H1 (cell line): Measurements from ENCODE around the gene SYNGR4. TPM values are rescaled to one million over a fixed set of nuclear protein-coding genes. Genes with fewer than 3 reads are reported as not detected.

ENCODE experiments used
- CTCF ChIA-PET: fragments of 300-600 bp; sonication (Branson Sonifier 250); formaldehyde crosslinking; loops from one replicate; lab custom pipeline; 2021; ENCODE audit not compliant: partially characterized antibody; lab: Charles Lee
- POLR2A ChIA-PET: fragments of 300-600 bp; sonication (Branson Sonifier 250); formaldehyde crosslinking; loops from one replicate; lab custom pipeline; 2021; ENCODE audit warnings: inconsistent platforms; ENCODE audit not compliant: partially characterized antibody; lab: Charles Lee
- DNase-seq, 2 experiments: peaks; one replicate each; pipeline versions ENCODE4 v3.0.0 to v3.0.0-alpha.2; 2010 to 2022; ENCODE audit warnings: low spot score in 2 of 2, low read depth in 1 of 2, mixed read lengths in 1 of 2
- FAIRE-seq: peaks from 2 replicates; lab custom pipeline; 2011; peaks lifted over from hg19 to GRCh38; lab: Jason Lieb, UNC
- H2AFZ ChIP-seq: 2 replicates; pipeline ENCODE4 v1.8.1; 2012; ENCODE audit warnings: low read length, inconsistent platforms
- H2AK5ac ChIP-seq: 2 replicates; pipeline ENCODE4 v1.6.1; 2013; ENCODE audit warnings: low read depth, low read length
- H2BK120ac ChIP-seq: replicated peaks from 2 replicates; pipeline ENCODE3; 2013; ENCODE audit warnings: low read depth, low read length, inconsistent platforms
- H2BK12ac ChIP-seq: 2 replicates; pipeline ENCODE4 v1.6.1; 2013; ENCODE audit warnings: low read depth, low read length
- H2BK15ac ChIP-seq: 2 replicates; pipeline ENCODE4 v1.6.1; 2013; ENCODE audit warnings: low read length
- H2BK20ac ChIP-seq: 2 replicates; pipeline ENCODE4 v1.6.1; 2013; ENCODE audit warnings: low read length
- H2BK5ac ChIP-seq: 2 replicates; pipeline ENCODE4 v1.6.1; 2013; ENCODE audit warnings: low read depth, low read length
- H3K14ac ChIP-seq: 2 replicates; pipeline ENCODE4 v1.6.1; 2013; ENCODE audit warnings: inconsistent platforms; ENCODE audit not compliant: insufficient read length
- H3K18ac ChIP-seq: 2 replicates; pipeline ENCODE4 v1.6.1; 2013; ENCODE audit warnings: low read length; ENCODE audit errors: extremely low read depth
- H3K23ac ChIP-seq: 2 replicates; pipeline ENCODE4 v1.6.1; 2013; ENCODE audit warnings: inconsistent platforms; ENCODE audit not compliant: insufficient read length
- H3K23me2 ChIP-seq: 2 replicates; pipeline ENCODE4 v1.6.1; 2013; ENCODE audit warnings: low read depth, low read length
- H3K27ac ChIP-seq: 2 replicates; pipeline ENCODE4 v1.6.1; 2011; ENCODE audit warnings: low read depth, low read length, inconsistent platforms
- H3K27me3 ChIP-seq, 4 experiments: replicated peaks in 1 of 4; 1 replicate in 1 of 4; 2 replicates in 3 of 4; pipeline versions ENCODE4 v1.6.1 to v1.8.1; 2011 to 2013; ENCODE audit warnings: low read length in 3 of 4, mild to moderate bottlenecking in 3 of 4, inconsistent platforms in 2 of 4, mixed read lengths in 2 of 4, moderate library complexity in 1 of 4; ENCODE audit not compliant: control insufficient read depth in 3 of 4, insufficient read depth in 3 of 4; ENCODE audit errors: extremely low read depth in 1 of 4
- H3K36me3 ChIP-seq, 4 experiments: 2 replicates each; pipeline versions ENCODE4 v1.6.1 to v1.8.1; 2011 to 2013; ENCODE audit warnings: mild to moderate bottlenecking in 4 of 4, low read length in 3 of 4, moderate library complexity in 2 of 4, control low read depth in 1 of 4, inconsistent platforms in 1 of 4; ENCODE audit not compliant: insufficient read depth in 4 of 4, control insufficient read depth in 2 of 4
- H3K4ac ChIP-seq: replicated peaks from 2 replicates; pipeline ENCODE3; 2013; ENCODE audit warnings: low read length, low read depth, mixed read lengths, inconsistent platforms; ENCODE audit not compliant: insufficient read length
- H3K4me1 ChIP-seq, 4 experiments: replicated peaks in 1 of 4; 1 replicate in 1 of 4; 2 replicates in 3 of 4; pipeline versions ENCODE4 v1.6.1 to v1.8.1; 2011 to 2013; ENCODE audit warnings: low read length in 3 of 4, inconsistent platforms in 2 of 4, mixed read lengths in 1 of 4; ENCODE audit not compliant: insufficient read depth in 4 of 4, control insufficient read depth in 3 of 4
- H3K4me2 ChIP-seq, 2 experiments: 2 replicates each; pipeline versions ENCODE4 v1.6.1 to v1.8.1; 2011 to 2013; ENCODE audit warnings: low read depth in 2 of 2, low read length in 2 of 2, control low read depth in 1 of 2, inconsistent platforms in 1 of 2, mild to moderate bottlenecking in 1 of 2; ENCODE audit not compliant: insufficient read depth in 1 of 2
- H3K4me3 ChIP-seq, 4 experiments: fragments of 200-600, 300-600 bp in 1 of 4; sonication (generic), shearing (Covaris generic), sonication (Bioruptor Twin) in 1 of 4; 2 replicates each; pipeline versions ENCODE4 v1.5.1 to v1.8.1; 2011 to 2016; ENCODE audit warnings: low read length in 4 of 4, low read depth in 3 of 4, control low read depth in 2 of 4, inconsistent platforms in 2 of 4, mild to moderate bottlenecking in 2 of 4, mixed read lengths in 1 of 4, moderate library complexity in 1 of 4; ENCODE audit not compliant: insufficient read depth in 2 of 4; ENCODE audit errors: extremely low read depth in 1 of 4
- H3K56ac ChIP-seq: replicated peaks from 2 replicates; pipeline ENCODE3; 2013; ENCODE audit warnings: low read depth, mild to moderate bottlenecking, mixed read lengths, low read length, inconsistent platforms; ENCODE audit not compliant: insufficient read length
- H3K79me1 ChIP-seq: 2 replicates; pipeline ENCODE4 v1.6.1; 2013; ENCODE audit warnings: low read depth, low read length, control low read depth
- H3K79me2 ChIP-seq, 2 experiments: 2 replicates each; pipeline versions ENCODE4 v1.6.1 to v1.8.1; 2012 to 2013; ENCODE audit warnings: low read length in 2 of 2, mild to moderate bottlenecking in 2 of 2, inconsistent platforms in 1 of 2; ENCODE audit not compliant: insufficient read depth in 2 of 2, control insufficient read depth in 1 of 2
- H3K9ac ChIP-seq, 4 experiments: replicated peaks in 1 of 4; 1 replicate in 1 of 4; 2 replicates in 3 of 4; pipeline versions ENCODE4 v1.6.1 to v1.8.1; 2011 to 2013; ENCODE audit warnings: low read depth in 3 of 4, low read length in 3 of 4, control low read depth in 2 of 4, mild to moderate bottlenecking in 2 of 4, moderate library complexity in 2 of 4, inconsistent platforms in 1 of 4; ENCODE audit errors: extremely low read depth in 1 of 4
- H3K9me3 ChIP-seq, 2 experiments: 2 replicates each; pipeline versions ENCODE4 v1.6.1 to v1.8.1; 2012 to 2013; ENCODE audit warnings: mild to moderate bottlenecking in 2 of 2, moderate library complexity in 2 of 2, control low read depth in 1 of 2, inconsistent platforms in 1 of 2, low read depth in 1 of 2, low read length in 1 of 2, mixed read lengths in 1 of 2; ENCODE audit not compliant: insufficient read depth in 2 of 2
- H4K20me1 ChIP-seq, 2 experiments: replicated peaks in 1 of 2; 2 replicates each; pipeline versions ENCODE3 to v1.8.1; 2011 to 2013; ENCODE audit warnings: inconsistent platforms in 2 of 2, low read length in 2 of 2, mild to moderate bottlenecking in 1 of 2; ENCODE audit not compliant: insufficient read depth in 2 of 2, control insufficient read depth in 1 of 2
- H4K5ac ChIP-seq: 2 replicates; pipeline ENCODE4 v1.6.1; 2013; ENCODE audit warnings: low read length, low read depth, mixed read lengths, inconsistent platforms; ENCODE audit not compliant: insufficient read length
- H4K8ac ChIP-seq: 2 replicates; pipeline ENCODE4 v1.8.0; 2013; ENCODE audit warnings: mild to moderate bottlenecking, moderate library complexity, low read length, inconsistent platforms; ENCODE audit not compliant: insufficient read depth; ENCODE audit errors: extremely low read depth
- H4K91ac ChIP-seq: replicated peaks from 2 replicates; pipeline ENCODE3; 2013; ENCODE audit warnings: low read length, mixed read lengths, inconsistent platforms; ENCODE audit not compliant: insufficient read length
- BRCA1 ChIP-seq: IDR thresholded peaks from 2 replicates; pipeline ENCODE4 v1.6.1; 2012; ENCODE audit warnings: low read depth, low read length, improper control_type of control experiment
- CHD2 ChIP-seq: IDR thresholded peaks from 2 replicates; pipeline ENCODE4 v1.6.1; 2012; ENCODE audit warnings: low read length, improper control_type of control experiment
- KDM4A ChIP-seq: IDR thresholded peaks from one replicate; pipeline ENCODE4 v1.7.1; 2012; ENCODE audit warnings: low read depth, mild to moderate bottlenecking, moderate library complexity, low read length, inconsistent platforms; ENCODE audit not compliant: severe bottlenecking
- RBBP5 ChIP-seq: IDR thresholded peaks from 2 replicates; pipeline ENCODE4 v1.7.1; 2012; ENCODE audit warnings: low read depth, mild to moderate bottlenecking, inconsistent platforms, low read length, moderate library complexity, borderline replicate concordance
- SIX5 ChIP-seq: IDR thresholded peaks from 2 replicates; pipeline ENCODE4 v1.6.1; 2011; ENCODE audit warnings: mild to moderate bottlenecking, low read depth, low read length
- SRF ChIP-seq: IDR thresholded peaks from 2 replicates; pipeline ENCODE4 v1.6.1; 2011; ENCODE audit warnings: mild to moderate bottlenecking, low read depth, low read length, moderate library complexity
- ZNF274 ChIP-seq: IDR thresholded peaks from 2 replicates; pipeline ENCODE4 v1.7.0; 2012; ENCODE audit warnings: low read length, borderline replicate concordance; ENCODE audit errors: extremely low read depth
- WGBS, 2 experiments: shearing (Covaris generic) in 1 of 2; methylation state at CpG; one replicate each; pipeline versions ENCODE4 v1.1.6 to v1.1.7; 2013 to 2015; ENCODE audit warnings: low lambda C conversion rate in 2 of 2, mixed read lengths in 2 of 2, inconsistent platforms in 1 of 2, low coverage in 1 of 2, missing lambda C conversion rate in 1 of 2; ENCODE audit not compliant: insufficient replicate concordance in 2 of 2, insufficient coverage in 1 of 2, insufficient read length in 1 of 2; ENCODE audit errors: extremely low coverage in 1 of 2, missing lambda C conversion rate in 1 of 2; 5-methylcytosine and 5-hydroxymethylcytosine counted together
- polyA plus RNA-seq, 7 experiments: library from polyadenylated mRNA; depleted of rRNA in 3 of 7; stranded (reverse) in 5 of 7; unstranded in 2 of 7; fragments of >200 nt in 5 of 7; fragments of 200-250 nt in 2 of 7; gene quantifications; 1 replicate in 5 of 7; 2 replicates in 1 of 7; 4 replicates in 1 of 7; pipeline versions ENCODE4 v1.2.1 to v1.2.3, GENCODE V29; 2011 to 2013; ENCODE audit warnings: missing spikeins in 2 of 7, mixed read lengths in 2 of 7
- total RNA-seq: library from RNA; stranded (reverse); fragmentation: NEBNext Ultra II Directional; extraction: Animal tissue kit (Norgen Biotek cat#: 25700); gene quantifications from 2 replicates; pipeline ENCODE4 v1.2.1, GENCODE V29; 2021
- TF ChIP-seq, protein P1 (sequence below), 3 experiments: IDR thresholded peaks; 1 replicate in 2 of 3; 2 replicates in 1 of 3; pipeline versions ENCODE4 v1.5.1 to v1.6.1; 2011; ENCODE audit warnings: low read length in 3 of 3, mild to moderate bottlenecking in 3 of 3, inconsistent platforms in 2 of 3, low read depth in 1 of 3, moderate library complexity in 1 of 3; ENCODE audit not compliant: insufficient read depth in 1 of 3; ENCODE audit errors: control extremely low read depth in 1 of 3

SYNGR4 gene
- total and polyA plus RNA-seq, 2 of the 8 experiments (the other 6 are each of a cell fraction or from before 2014, with no cell fraction given) = 0.41 TPM; not detected in 1

DNA sequence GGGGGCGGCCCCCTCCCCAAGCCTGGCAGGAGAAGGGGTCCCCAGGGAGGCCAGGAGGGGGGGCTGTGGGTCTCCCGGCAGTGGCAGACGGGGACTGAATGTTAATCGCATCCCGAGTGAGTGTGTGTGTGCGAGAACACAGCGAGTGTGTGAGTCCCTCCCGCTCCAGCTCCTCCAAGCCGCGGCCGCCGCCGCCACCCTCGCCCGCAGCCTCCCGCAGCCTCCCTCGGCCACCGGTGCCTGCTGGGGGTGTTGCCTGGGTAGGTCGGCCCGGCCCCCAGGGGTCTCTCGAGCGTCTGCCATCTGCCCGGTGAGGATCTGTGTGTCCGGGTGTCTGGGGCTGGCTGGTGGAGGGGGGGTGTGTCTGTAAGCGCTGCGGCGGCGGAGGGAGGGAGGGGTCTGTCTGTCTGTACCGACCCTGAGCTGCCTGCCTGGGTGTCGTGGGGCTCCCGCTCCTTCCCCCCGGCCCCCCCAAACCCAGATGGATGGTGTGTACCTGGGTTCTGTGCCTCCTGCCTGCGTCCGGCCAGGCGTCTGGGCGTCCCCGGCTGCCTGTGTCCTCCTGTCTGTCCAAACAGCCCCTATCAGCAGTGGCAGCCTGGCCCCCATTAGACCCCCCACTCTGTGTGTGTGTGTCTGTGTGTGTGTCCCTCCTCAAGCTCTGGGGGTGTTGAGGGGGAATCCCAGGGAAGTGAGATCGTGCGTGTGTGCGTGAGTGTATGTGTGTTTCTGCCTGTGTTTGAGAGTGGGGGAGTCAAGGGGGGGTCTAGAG is 29.6 kb downstream of the SYNGR4 start, which contains the start of gene GRIN2D:
TSS of gene GRIN2D (plus strand) at position 110 of the 772 bp plus-strand sequence. CDS start 4,725 bp downstream, outside the sequence.
- Histone ChIP-seq H3K27me3 (peaks cover 6 to 50% (median 42%) of the 10 kb centered on the region in 4 experiments), H4K8ac (0 out of 2 replicates have a peak within 1 kb of the TSS, but pooled peaks have one; percentile 90), H3K14ac (no peak within 1 kb of the TSS), H3K23me2 (peaks cover 27% of the 10 kb centered on the region), H2AK5ac (no peak within 1 kb of the TSS), H3K4me2 (peak within 1 kb of the TSS; percentile 81 to 94), H4K20me1 (peaks cover 0 to 1% of the 10 kb centered on the region in 2 experiments), H3K56ac (no peak within 1 kb of the TSS), H3K36me3 (peaks cover 3 to 7% (median 5%) of the 10 kb centered on the region in 4 experiments; a peak in 6 of 8 replicates), H3K9me3 (no peaks in the 10 kb centered on the region), H3K79me2 (peaks cover 0 to 10% of the 10 kb centered on the region in 2 experiments; a peak in 1 of 4 replicates), H2BK15ac (peak within 1 kb of the TSS; percentile 61; the same call in 1 of the 2 replicates), H3K4ac (no peak within 1 kb of the TSS), H2BK120ac (peak within 1 kb of the TSS; percentile 38), H2AFZ (no peak within 1 kb of the TSS), H4K5ac (peak within 1 kb of the TSS; percentile 13), H3K4me1 (peaks cover 0 to 46% (median 30%) of the 10 kb centered on the region in 4 experiments; a peak in 6 of 7 replicates), H3K23ac (no peak within 1 kb of the TSS), H2BK5ac (no peak within 1 kb of the TSS; the same call in 1 of the 2 replicates), H3K18ac (peak within 1 kb of the TSS; percentile 62), H3K27ac (no peak within 1 kb of the TSS), H3K79me1 (peaks cover 4% of the 10 kb centered on the region; the same call in 1 of the 2 replicates), H2BK20ac (peak within 1 kb of the TSS; percentile 80), H4K91ac (no peak within 1 kb of the TSS), H2BK12ac (peak within 1 kb of the TSS; percentile 60; the same call in 1 of the 2 replicates), H3K4me3 (peak within 1 kb of the TSS; percentile 25 to 65 (median 49)), H3K9ac (no peak within 1 kb of the TSS; a peak in 2 of 7 replicates)
- CTCF ChIA-PET = interaction anchor here (0.7 to 2.2 kb wide), 8 partner anchors 9 to 80 kb away, joined by 3 to 8 read pairs (median 3); no protein-coding TSS in a partner anchor
- WGBS, 2 experiments = 7% methylated on average over 31 of the region's 40 CpGs; no CpG with 5 or more reads in 1 of the 2 experiments
- FAIRE-seq (no peak), DNase-seq (peak in 1 of 2 experiments; percentile 73)
- POLR2A ChIA-PET = interaction anchor here (0.8 to 4.0 kb wide), 10 partner anchors 9 to 221 kb away, joined by 3 to 20 read pairs (median 4); partner anchors contain the start of genes FAM83E, SYNGR4 and TMEM143
- TF ChIP-seq ZNF274 = no peak
- peak; percentile 30 for TF ChIP-seq KDM4A
- no peak for TF ChIP-seq CHD2
- TF ChIP-seq BRCA1 = no peak
- TF ChIP-seq RBBP5 = peak; percentile 32; the same call in 1 of the 2 replicates
- TF ChIP-seq SIX5 = no peak
- no peak for TF ChIP-seq SRF
- TF ChIP-seq, protein P1, sequence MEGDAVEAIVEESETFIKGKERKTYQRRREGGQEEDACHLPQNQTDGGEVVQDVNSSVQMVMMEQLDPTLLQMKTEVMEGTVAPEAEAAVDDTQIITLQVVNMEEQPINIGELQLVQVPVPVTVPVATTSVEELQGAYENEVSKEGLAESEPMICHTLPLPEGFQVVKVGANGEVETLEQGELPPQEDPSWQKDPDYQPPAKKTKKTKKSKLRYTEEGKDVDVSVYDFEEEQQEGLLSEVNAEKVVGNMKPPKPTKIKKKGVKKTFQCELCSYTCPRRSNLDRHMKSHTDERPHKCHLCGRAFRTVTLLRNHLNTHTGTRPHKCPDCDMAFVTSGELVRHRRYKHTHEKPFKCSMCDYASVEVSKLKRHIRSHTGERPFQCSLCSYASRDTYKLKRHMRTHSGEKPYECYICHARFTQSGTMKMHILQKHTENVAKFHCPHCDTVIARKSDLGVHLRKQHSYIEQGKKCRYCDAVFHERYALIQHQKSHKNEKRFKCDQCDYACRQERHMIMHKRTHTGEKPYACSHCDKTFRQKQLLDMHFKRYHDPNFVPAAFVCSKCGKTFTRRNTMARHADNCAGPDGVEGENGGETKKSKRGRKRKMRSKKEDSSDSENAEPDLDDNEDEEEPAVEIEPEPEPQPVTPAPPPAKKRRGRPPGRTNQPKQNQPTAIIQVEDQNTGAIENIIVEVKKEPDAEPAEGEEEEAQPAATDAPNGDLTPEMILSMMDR (IDR thresholded peaks at IDR 0.05; ENCODE audit: control extremely low read depth in 1 of 3, insufficient read depth in 1 of 3, low read depth in 1 of 3, low read length in 3 of 3) = peak in 2 of 3 experiments; percentile 21 to 28; a peak in 3 of 4 replicates
